Measurements from ENCODE around the gene NDRG2. TPM values are rescaled to one million over a fixed set of nuclear protein-coding genes. Genes with fewer than 3 reads are reported as not detected.

Gene NDRG2
- polyA plus RNA-seq, 3 donors = 6.8 to 11.7 (median 11.1) TPM

GRCh38 chr14:21070083-21070609 is 45.3 kb upstream of the NDRG2 start, which contains the start of gene ARHGEF40:
TSS of gene ARHGEF40 (plus strand) at chr14:21070304. CDS start at chr14:21070397, 93 bp downstream.
- intact Hi-C loops (cut with micrococcal nuclease) = loop anchor here (2.0 kb wide), 2 partner anchors 17 to 35 kb away; no protein-coding TSS in a partner anchor
- peak within 1 kb of the TSS; percentile 66 to 95 (median 83) for H3K4me3 ChIP-seq (replicated peaks in 1 of 3; ENCODE audit: low read depth in 2 of 3, low read length in 3 of 3)
- peaks cover 40 to 45% of the 10 kb centered on the region in 2 donors for H3K4me1 ChIP-seq (ENCODE audit: control insufficient read depth in 1 of 2, insufficient read depth in 2 of 2, low read length in 2 of 2)
- H3K36me3 ChIP-seq (replicated peaks in 1 of 2; ENCODE audit: control insufficient read depth in 1 of 2, insufficient read depth in 2 of 2, low read length in 2 of 2) = peaks cover 18 to 26% of the 10 kb centered on the region in 2 donors
- peaks cover 38% of the 10 kb centered on the region for H3K79me2 ChIP-seq (ENCODE audit: insufficient read depth, low read length)
- Mint-ChIP-seq H3K27ac (peak within 1 kb of the TSS; percentile 92 to 99 (median 98)), H3K4me1 (peaks cover 46% of the 10 kb centered on the region), H3K4me3 (peak within 1 kb of the TSS; percentile 91 to 94), H3K27me3 (ENCODE audit: low read depth in 3 of 3) (peaks cover 15 to 18% (median 16%) of the 10 kb centered on the region in 3 donors), H3K9me3 (peaks cover 0 to 3% (median 0%) of the 10 kb centered on the region in 7 donors), H3K36me3 (peaks cover 18 to 21% of the 10 kb centered on the region in 2 donors)
- peak within 1 kb of the TSS; percentile 82 for H3K4me2 ChIP-seq (replicated peaks; ENCODE audit: extremely low read depth, low read length, poor library complexity, severe bottlenecking)
- peaks cover 6% of the 10 kb centered on the region for H4K20me1 ChIP-seq (ENCODE audit: insufficient read depth, low read length)
- peak within 1 kb of the TSS; percentile 86 for H3K9ac ChIP-seq (ENCODE audit: insufficient read depth, low read length, poor library complexity, severe bottlenecking)
- H3K9me3 ChIP-seq (replicated peaks in 1 of 2; ENCODE audit: control insufficient read depth in 1 of 2, insufficient read depth in 1 of 2, low read length in 2 of 2) = no peaks in the 10 kb centered on the region
- no peak for TF ChIP-seq CTCF (IDR thresholded peaks at IDR 0.05)
- DNase-seq = peak in 1 of 3 donors; percentile 40
- H3K27me3 ChIP-seq (ENCODE audit: control insufficient read depth in 2 of 2, insufficient read depth in 2 of 2, low read length in 2 of 2) = peaks cover 0 to 11% of the 10 kb centered on the region in 2 donors
- peak within 1 kb of the TSS; percentile 83 for H2AFZ ChIP-seq (ENCODE audit: insufficient read depth, low read depth, low read length, poor library complexity, severe bottlenecking)
- H3K27ac ChIP-seq (ENCODE audit: low read depth in 1 of 2, low read length in 2 of 2) = peak within 1 kb of the TSS; percentile 90 to 94
- under 1% methylated on average over 63 of the region's 63 CpGs for WGBS (ENCODE audit: insufficient coverage)

GRCh38 chr14:21069388-21070082 is 44.7 kb upstream of the NDRG2 start:
- peak overlapping the region; percentile 86 for H3K9ac ChIP-seq (ENCODE audit: insufficient read depth, low read length, poor library complexity, severe bottlenecking)
- Mint-ChIP-seq H3K36me3 (peaks cover 14 to 15% of the 10 kb centered on the region in 2 donors), H3K9me3 (peaks cover 0 to 3% (median 0%) of the 10 kb centered on the region in 7 donors), H3K27ac (peak overlapping the region; percentile 73 to 97 (median 89)), H3K4me3 (peak overlapping the region; percentile 90 to 91), H3K27me3 (ENCODE audit: low read depth in 3 of 3) (peaks cover 16 to 21% (median 19%) of the 10 kb centered on the region in 3 donors), H3K4me1 (peaks cover 46% of the 10 kb centered on the region)
- peaks cover 40 to 45% of the 10 kb centered on the region in 2 donors for H3K4me1 ChIP-seq (ENCODE audit: control insufficient read depth in 1 of 2, insufficient read depth in 2 of 2, low read length in 2 of 2)
- WGBS (ENCODE audit: insufficient coverage) = 0% methylated on average over 33 of the region's 40 CpGs
- intact Hi-C loops (cut with micrococcal nuclease) = loop anchor here (2.0 to 10.0 kb wide), 4 partner anchors 17 to 55 kb away; partner anchors contain the start of gene TMEM253 (in 1 of the 2)
- peaks cover 36% of the 10 kb centered on the region for H3K79me2 ChIP-seq (ENCODE audit: insufficient read depth, low read length)
- peak overlapping the region; percentile 82 for H3K4me2 ChIP-seq (replicated peaks; ENCODE audit: extremely low read depth, low read length, poor library complexity, severe bottlenecking)
- H3K9me3 ChIP-seq (replicated peaks in 1 of 2; ENCODE audit: control insufficient read depth in 1 of 2, insufficient read depth in 1 of 2, low read length in 2 of 2) = no peaks in the 10 kb centered on the region
- peak in 2 of 3 donors; percentile 29 to 30 for DNase-seq
- peaks cover 12 to 20% of the 10 kb centered on the region in 2 donors for H3K36me3 ChIP-seq (replicated peaks in 1 of 2; ENCODE audit: control insufficient read depth in 1 of 2, insufficient read depth in 2 of 2, low read length in 2 of 2)
- no peak for TF ChIP-seq CTCF (IDR thresholded peaks at IDR 0.05)
- H3K4me3 ChIP-seq (replicated peaks in 1 of 3; ENCODE audit: low read depth in 2 of 3, low read length in 3 of 3) = peak overlapping the region; percentile 30 to 95 (median 53)
- H2AFZ ChIP-seq (ENCODE audit: insufficient read depth, low read depth, low read length, poor library complexity, severe bottlenecking) = peak overlapping the region; percentile 83
- peaks cover 0 to 11% of the 10 kb centered on the region in 2 donors for H3K27me3 ChIP-seq (ENCODE audit: control insufficient read depth in 2 of 2, insufficient read depth in 2 of 2, low read length in 2 of 2)
- H4K20me1 ChIP-seq (ENCODE audit: insufficient read depth, low read length) = peaks cover 6% of the 10 kb centered on the region
- peak overlapping the region; percentile 14 to 94 for H3K27ac ChIP-seq (ENCODE audit: low read depth in 1 of 2, low read length in 2 of 2)
